Esophagus squamous epithelium (tissue), 4 donors: ENCODE measurements around the gene CLSTN3. TPM values are rescaled to one million over a fixed set of nuclear protein-coding genes. Genes with fewer than 3 reads are reported as not detected.

ENCODE experiments used
- small RNA-seq, 4 donors: library from RNA; depleted of rRNA; stranded (forward); fragments of <200 nt; gene quantifications; one replicate each; pipeline ENCODE3, GENCODE V24; 2016
- total RNA-seq, 4 donors: library from RNA; depleted of rRNA; stranded (reverse); fragments of >200 nt; gene quantifications; one replicate each; pipeline ENCODE4 v1.1.0, GENCODE V29; 2016

CLSTN3 gene
- total RNA-seq, 4 donors from 2014 or later = 4.8 to 12.4 (median 9.5) TPM

Small RNAs within 50 kb of the gene (small RNA-seq; reads per million reads assigned to genes)
- gene RNU6-485P = 0 reads per million in 4 donors

Other genes with a start within 250 kb of the CLSTN3 start
- 1 to 10 TPM; 2.3 to 5.9 (median 4.8) TPM for gene LRRC23, start 225.5 kb upstream of the CLSTN3 start, total RNA-seq
- gene ENO2, start 215.8 kb upstream of the CLSTN3 start, total RNA-seq = 1 to 10 TPM; 5.0 to 8.0 (median 5.5) TPM
- gene ATN1, start 202.4 kb upstream of the CLSTN3 start, total RNA-seq = 10 to 100 TPM; 12.2 to 28.8 (median 22.2) TPM
- not detected for gene RNU7-1, start 186.6 kb upstream of the CLSTN3 start, total RNA-seq
- gene C12orf57, start 186.3 kb upstream of the CLSTN3 start, total RNA-seq = 100 to 1,000 TPM; 110 to 377 (median 156) TPM
- gene PTPN6, start 179.0 kb upstream of the CLSTN3 start, total RNA-seq = 10 to 100 TPM; 11.0 to 29.7 (median 21.5) TPM
- 100 to 1,000 TPM; 127 to 259 (median 241) TPM for gene PHB2, start 159.7 kb upstream of the CLSTN3 start, total RNA-seq
- gene EMG1, start 159.5 kb upstream of the CLSTN3 start, total RNA-seq = 10 to 100 TPM; 16.1 to 39.5 (median 36.2) TPM
- gene LPCAT3, start 111.9 kb upstream of the CLSTN3 start, total RNA-seq = 10 to 100 TPM; 27.5 to 46.3 (median 32.7) TPM
- 100 to 1,000 TPM in 2 of 4 donors, 10 to 100 TPM in 2; 25.2 to 375 (median 110) TPM for gene C1S, start 69.7 kb upstream of the CLSTN3 start, total RNA-seq
- 100 to 1,000 TPM in 2 of 4 donors, 10 to 100 TPM in 2; 22.8 to 297 (median 140) TPM for gene C1R, start 37.9 kb upstream of the CLSTN3 start, total RNA-seq
- 10 to 100 TPM; 13.0 to 53.2 (median 25.8) TPM for gene C1RL, start 21.2 kb upstream of the CLSTN3 start, total RNA-seq
- 1 to 10 TPM in 1 of 4 donors, under 1 TPM in 1, not detected in 2; 0.53 to 1.3 TPM for gene RBP5, start 1.5 kb upstream of the CLSTN3 start, total RNA-seq
- 10 to 100 TPM; 15.5 to 38.1 (median 19.9) TPM for gene PEX5, start 59.3 kb downstream of the CLSTN3 start, total RNA-seq
- not detected for gene ACSM4, start 173.7 kb downstream of the CLSTN3 start, total RNA-seq